ENCODE measurements around the gene IRF2BPL. TPM values are rescaled to one million over a fixed set of nuclear protein-coding genes. Genes with fewer than 3 reads are reported as not detected.

Gene IRF2BPL
- total and polyA plus RNA-seq, 2 donors from 2014 or later = 15.7 to 97.1 TPM

DNA sequence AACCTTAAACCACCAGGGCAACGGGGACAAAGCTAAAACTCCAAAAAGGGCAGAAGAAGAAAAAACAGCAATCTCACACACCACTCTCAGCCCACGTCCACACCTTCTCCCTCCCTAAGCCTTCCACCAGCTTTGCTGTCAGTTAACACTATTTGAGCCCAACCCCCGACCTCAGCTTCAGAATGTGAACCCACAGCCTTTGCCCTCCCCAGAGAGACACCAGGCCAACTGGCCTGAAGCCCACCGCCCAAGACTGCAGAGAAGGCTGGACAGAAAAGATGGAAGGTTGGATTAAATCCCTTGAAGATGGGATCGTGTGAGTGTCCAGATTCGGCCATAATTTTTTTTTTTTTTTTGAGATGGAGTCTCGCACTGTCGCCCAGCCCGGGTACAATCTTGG lies 22.4 kb downstream of the IRF2BPL start:
- peak overlapping the region; percentile 5 to 18 for H3K27ac ChIP-seq (ENCODE audit: low read depth in 2 of 2, low read length in 2 of 2)

GRCh38 chr14:77005559-77005958 lies 22.9 kb downstream of the IRF2BPL start:
- H3K27ac ChIP-seq (ENCODE audit: low read depth in 2 of 2, low read length in 2 of 2) = peak overlapping the region in 1 of 2 donors; percentile 5
- H3K4me3 ChIP-seq (ENCODE audit: low read length in 3 of 3) = no peak overlapping the region
- no peaks in the 10 kb centered on the region for H3K36me3 ChIP-seq (ENCODE audit: control insufficient read depth in 2 of 3, insufficient read depth in 3 of 3, low read length in 3 of 3)
- H3K9me3 ChIP-seq (ENCODE audit: control insufficient read depth in 2 of 3, insufficient read depth in 1 of 3, low read length in 3 of 3) = no peaks in the 10 kb centered on the region
- FAIRE-seq (no peak), DNase-seq (no peak)
- no peaks in the 10 kb centered on the region for H3K27me3 ChIP-seq (ENCODE audit: control insufficient read depth, insufficient read depth, low read length)
- intact Hi-C loops (cut with DNase I) = no loop called here
- no peak overlapping the region for H3K9ac ChIP-seq (ENCODE audit: low read length in 3 of 3)
- TF ChIP-seq CTCF (IDR thresholded peaks at IDR 0.05; ENCODE audit: borderline replicate concordance, extremely low read depth, insufficient read depth) = no peak
- H3K4me1 ChIP-seq (ENCODE audit: control insufficient read depth in 2 of 3, insufficient read depth in 2 of 3, low read depth in 1 of 3, low read length in 3 of 3) = peaks cover 11 to 50% (median 47%) of the 10 kb centered on the region in 3 donors

More for the DNA sequence above, 22.4 kb downstream of the IRF2BPL start:
- Histone ChIP-seq H3K9me3 (ENCODE audit: control insufficient read depth in 2 of 3, insufficient read depth in 1 of 3, low read length in 3 of 3) (no peaks in the 10 kb centered on the region), H3K36me3 (ENCODE audit: control insufficient read depth in 2 of 3, insufficient read depth in 3 of 3, low read length in 3 of 3) (no peaks in the 10 kb centered on the region), H3K4me1 (ENCODE audit: control insufficient read depth in 2 of 3, insufficient read depth in 2 of 3, low read depth in 1 of 3, low read length in 3 of 3) (peaks cover 8 to 48% (median 47%) of the 10 kb centered on the region in 3 donors), H3K27me3 (ENCODE audit: control insufficient read depth, insufficient read depth, low read length) (no peaks in the 10 kb centered on the region), H3K4me3 (ENCODE audit: low read length in 3 of 3) (no peak overlapping the region), H3K9ac (ENCODE audit: low read length in 3 of 3) (no peak overlapping the region)
- DNase-seq (peak in 2 of 5 donors; percentile 51 to 68), FAIRE-seq (no peak)
- no peak for TF ChIP-seq CTCF (IDR thresholded peaks at IDR 0.05; ENCODE audit: borderline replicate concordance, extremely low read depth, insufficient read depth)
- intact Hi-C loops (cut with DNase I) = no loop called here

GRCh38 chr14:77004711-77005460 lies 23.6 kb downstream of the IRF2BPL start:
- FAIRE-seq (no peak), DNase-seq (peak in 1 of 5 donors; percentile 29)
- intact Hi-C loops (cut with DNase I) = no loop called here
- H3K9me3 ChIP-seq (ENCODE audit: control insufficient read depth in 2 of 3, insufficient read depth in 1 of 3, low read length in 3 of 3) = no peaks in the 10 kb centered on the region
- no peak overlapping the region for H3K27ac ChIP-seq (ENCODE audit: low read depth in 2 of 2, low read length in 2 of 2)
- H3K36me3 ChIP-seq (ENCODE audit: control insufficient read depth in 2 of 3, insufficient read depth in 3 of 3, low read length in 3 of 3) = no peaks in the 10 kb centered on the region
- peaks cover 11 to 54% (median 47%) of the 10 kb centered on the region in 3 donors for H3K4me1 ChIP-seq (ENCODE audit: control insufficient read depth in 2 of 3, insufficient read depth in 2 of 3, low read depth in 1 of 3, low read length in 3 of 3)
- H3K4me3 ChIP-seq (ENCODE audit: low read length in 3 of 3) = no peak overlapping the region
- no peaks in the 10 kb centered on the region for H3K27me3 ChIP-seq (ENCODE audit: control insufficient read depth, insufficient read depth, low read length)
- TF ChIP-seq CTCF (IDR thresholded peaks at IDR 0.05; ENCODE audit: borderline replicate concordance, extremely low read depth, insufficient read depth) = no peak
- H3K9ac ChIP-seq (ENCODE audit: low read length in 3 of 3) = no peak overlapping the region

Measured in kidney (tissue), 14 donors.